LNCAP (cell line): Measurements from ENCODE around the gene SLC66A3.

Experiments used
- TF ChIP-seq, protein P1 (sequence below): fragments of 450-650 bp; IDR thresholded peaks from 2 replicates; pipeline ENCODE4 v1.5.1; 2017; ENCODE audit warnings: mild to moderate bottlenecking

Gene SLC66A3

DNA sequence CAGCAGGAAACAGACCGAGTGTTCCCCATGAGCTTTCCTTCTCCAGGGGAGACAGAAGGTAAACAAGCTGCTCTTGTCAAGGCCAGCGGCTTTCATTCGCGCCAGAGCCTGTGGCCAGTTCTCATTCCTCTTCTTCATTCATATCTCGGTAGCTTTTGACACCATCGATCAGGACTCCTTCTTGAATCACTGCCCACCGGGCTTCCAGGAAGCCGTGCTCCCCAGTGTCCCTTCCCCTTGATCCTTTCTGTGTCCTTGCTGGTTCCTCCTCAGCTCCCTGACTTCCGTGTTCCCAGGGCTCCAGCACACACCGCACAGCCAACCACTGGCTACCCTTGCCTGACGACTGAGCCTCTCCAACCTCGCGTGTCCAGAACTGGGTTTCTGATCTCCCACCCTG lies 14.1 kb downstream of the SLC66A3 start:
- TF ChIP-seq, protein P1, sequence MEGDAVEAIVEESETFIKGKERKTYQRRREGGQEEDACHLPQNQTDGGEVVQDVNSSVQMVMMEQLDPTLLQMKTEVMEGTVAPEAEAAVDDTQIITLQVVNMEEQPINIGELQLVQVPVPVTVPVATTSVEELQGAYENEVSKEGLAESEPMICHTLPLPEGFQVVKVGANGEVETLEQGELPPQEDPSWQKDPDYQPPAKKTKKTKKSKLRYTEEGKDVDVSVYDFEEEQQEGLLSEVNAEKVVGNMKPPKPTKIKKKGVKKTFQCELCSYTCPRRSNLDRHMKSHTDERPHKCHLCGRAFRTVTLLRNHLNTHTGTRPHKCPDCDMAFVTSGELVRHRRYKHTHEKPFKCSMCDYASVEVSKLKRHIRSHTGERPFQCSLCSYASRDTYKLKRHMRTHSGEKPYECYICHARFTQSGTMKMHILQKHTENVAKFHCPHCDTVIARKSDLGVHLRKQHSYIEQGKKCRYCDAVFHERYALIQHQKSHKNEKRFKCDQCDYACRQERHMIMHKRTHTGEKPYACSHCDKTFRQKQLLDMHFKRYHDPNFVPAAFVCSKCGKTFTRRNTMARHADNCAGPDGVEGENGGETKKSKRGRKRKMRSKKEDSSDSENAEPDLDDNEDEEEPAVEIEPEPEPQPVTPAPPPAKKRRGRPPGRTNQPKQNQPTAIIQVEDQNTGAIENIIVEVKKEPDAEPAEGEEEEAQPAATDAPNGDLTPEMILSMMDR: no peak

DNA sequence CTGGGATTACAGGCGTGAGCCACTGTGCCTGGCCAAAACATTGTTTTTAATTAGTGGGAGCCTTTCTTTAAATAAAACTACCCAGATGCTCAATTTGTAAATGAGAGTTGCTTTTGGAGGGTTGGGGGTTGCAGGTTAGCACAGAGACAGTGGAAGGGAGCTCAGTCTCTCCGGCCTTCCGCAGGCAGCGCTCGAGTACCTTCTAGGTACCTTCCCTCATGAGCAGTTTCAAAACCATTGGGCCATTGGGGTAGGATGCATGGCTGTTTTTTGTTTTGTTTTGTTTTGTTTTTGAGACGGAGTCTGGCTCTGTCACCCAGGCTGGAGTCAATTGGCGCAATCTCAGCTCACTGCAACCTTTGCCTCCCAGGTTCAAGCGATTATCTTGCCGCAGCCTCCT lies 19.0 kb downstream of the SLC66A3 start:
- TF ChIP-seq, protein P1: no peak

DNA sequence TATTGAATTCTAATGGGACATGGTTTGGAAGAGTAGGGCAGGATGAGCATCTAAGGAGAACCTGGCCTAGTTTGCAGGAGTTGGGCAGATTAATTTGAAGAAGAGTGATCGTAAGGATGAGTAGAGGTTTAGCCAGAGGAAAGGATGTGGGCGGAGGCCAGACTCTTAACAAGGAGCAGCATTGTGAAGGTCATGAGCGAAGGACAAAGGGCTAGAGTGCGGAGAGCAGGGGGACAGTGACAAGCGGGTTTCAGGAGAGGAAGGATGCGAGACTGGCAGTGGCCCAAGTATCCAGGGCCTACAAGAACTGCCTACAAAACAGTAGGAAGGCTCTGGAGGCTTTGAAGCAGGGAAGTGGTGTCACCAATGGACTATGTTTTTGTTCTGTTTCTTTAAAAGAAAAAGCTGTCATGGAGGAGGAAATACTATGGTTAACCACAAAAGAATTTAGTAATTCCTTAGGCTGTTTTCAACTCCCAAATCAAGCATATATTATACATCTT lies 20.1 kb downstream of the SLC66A3 start:
- TF ChIP-seq, protein P1: no peak

DNA sequence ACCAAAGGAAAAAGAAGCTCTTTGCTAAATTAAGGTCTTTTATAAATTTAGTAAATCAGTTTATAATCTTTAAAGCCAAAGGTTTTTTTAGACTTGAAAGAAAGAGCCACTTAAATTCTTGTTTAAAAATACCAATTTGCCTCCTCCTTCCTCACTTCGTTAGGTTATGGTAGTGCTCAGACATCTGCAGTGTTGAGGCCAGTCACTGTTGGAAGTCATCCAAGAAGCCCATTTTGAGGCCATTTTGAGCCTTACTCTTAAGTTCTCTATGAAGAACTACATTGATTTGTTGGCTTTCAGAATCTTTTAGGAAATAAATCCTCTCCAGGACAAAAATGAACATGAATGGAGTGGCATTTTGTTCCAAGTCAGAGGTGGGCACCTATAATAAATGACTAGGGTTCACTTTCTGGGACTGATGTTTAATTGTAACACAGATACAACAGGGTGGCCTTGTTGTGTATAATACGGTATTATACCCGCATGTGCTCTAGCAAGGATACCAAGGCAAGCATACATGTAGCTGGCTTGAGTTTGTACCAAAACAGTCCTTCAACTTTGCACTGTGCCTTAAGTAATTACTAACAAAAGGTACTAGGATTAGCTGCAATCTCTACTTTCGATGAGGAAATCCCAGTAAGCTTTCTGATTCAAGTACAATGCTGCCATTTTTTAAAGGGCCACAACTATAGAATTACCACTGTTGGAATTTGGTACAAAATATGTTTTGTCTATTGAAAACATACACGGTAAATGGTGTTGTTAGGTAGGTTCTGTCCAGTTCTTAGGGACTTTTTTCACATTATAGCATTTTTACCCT lies 22.8 kb downstream of the SLC66A3 start:
- TF ChIP-seq, protein P1: no peak

DNA sequence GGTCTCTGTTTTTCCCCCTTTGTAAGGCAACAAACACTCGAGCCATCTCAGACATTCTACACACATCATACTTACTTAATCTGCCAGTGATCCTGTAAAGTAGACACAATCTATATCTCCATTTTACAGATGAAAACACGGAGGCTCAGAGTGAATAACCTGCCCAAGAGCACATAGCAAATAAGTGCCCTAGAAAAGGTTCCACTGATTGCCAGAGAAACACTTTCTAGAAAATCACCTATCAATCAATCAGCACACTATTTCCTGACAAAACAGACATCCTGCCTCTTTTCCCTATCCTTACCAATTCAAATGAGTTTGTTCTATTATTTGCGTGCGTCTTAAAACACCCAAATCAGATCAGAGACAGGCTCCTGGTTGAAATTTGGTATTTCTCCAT lies 23.9 kb downstream of the SLC66A3 start:
- TF ChIP-seq, protein P1: no peak

DNA sequence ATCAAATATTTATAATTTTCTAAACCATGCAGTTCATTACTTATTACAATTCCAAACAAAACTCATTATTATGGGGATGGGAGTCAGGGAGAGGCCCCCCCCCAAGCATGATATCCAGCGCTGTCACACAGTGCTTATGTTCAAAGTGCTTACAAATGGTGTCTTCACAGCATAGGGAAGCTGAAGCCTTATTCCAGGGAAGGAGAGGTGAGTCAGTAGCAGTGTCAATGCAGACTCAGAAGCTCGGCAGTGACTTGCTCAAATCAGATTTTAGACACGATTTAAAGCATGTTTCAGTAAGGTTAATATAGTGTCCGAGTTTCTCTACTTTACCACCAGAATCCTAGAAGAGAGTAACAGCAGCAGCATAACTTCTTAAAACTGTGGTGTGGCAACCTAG lies 24.6 kb downstream of the SLC66A3 start:
- TF ChIP-seq, protein P1: no peak

DNA sequence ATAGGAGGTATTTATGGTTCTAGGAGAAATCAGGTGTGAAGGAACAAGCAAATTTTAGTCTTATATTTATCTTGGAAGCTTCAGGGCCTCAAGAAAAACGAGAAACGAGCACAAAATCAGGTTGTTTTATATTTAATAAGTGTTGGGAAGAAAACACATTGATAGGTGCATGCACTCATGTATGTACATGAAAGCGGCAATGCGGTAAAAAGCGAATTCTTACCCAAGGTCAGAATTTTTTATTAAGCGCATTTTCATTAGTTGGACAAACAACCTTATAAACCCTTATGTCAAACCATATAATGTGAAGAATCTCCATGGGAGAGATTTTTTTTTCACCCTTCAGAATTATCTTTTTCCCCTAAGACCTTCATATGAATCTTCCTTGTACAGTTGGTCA lies 25.4 kb downstream of the SLC66A3 start:
- TF ChIP-seq, protein P1: no peak
